Spleen (tissue), 13 donors: ENCODE data around the gene SIM2. TPM values are rescaled to one million over a fixed set of nuclear protein-coding genes. Genes with fewer than 3 reads are reported as not detected.
"Not testable (repeated sequence)": the region's sequence is repeated elsewhere in the genome, so short reads cannot be mapped to it uniquely, and the experiment has no call there.

ENCODE experiments used
- DNase-seq: peaks from one replicate; pipeline ENCODE4 v3.0.0-alpha.2; 2020
- H3K27ac ChIP-seq, 8 donors: fragments of 200-600 bp; sonication (generic) in 7 of 8; 1 replicate in 4 of 8; 2 replicates in 4 of 8; pipeline versions ENCODE4 v1.5.0 to v1.8.0; 2016 to 2021; ENCODE audit warnings: inconsistent platforms in 4 of 8, mild to moderate bottlenecking in 4 of 8, moderate library complexity in 1 of 8
- H3K27me3 ChIP-seq, 7 donors: fragments of 200-600 bp; sonication (generic) in 6 of 7; replicated peaks in 1 of 7; 1 replicate in 4 of 7; 2 replicates in 3 of 7; pipeline versions ENCODE4 v1.5.0 to v1.8.0; 2016 to 2021; ENCODE audit warnings: inconsistent platforms in 3 of 7, mild to moderate bottlenecking in 1 of 7
- H3K36me3 ChIP-seq, 6 donors: fragments of 200-600 bp; sonication (generic) in 5 of 6; 1 replicate in 4 of 6; 2 replicates in 2 of 6; pipeline versions ENCODE4 v1.5.0 to v1.8.0; 2016 to 2021; ENCODE audit warnings: inconsistent platforms in 2 of 6
- H3K4me1 ChIP-seq, 6 donors: fragments of 200-600 bp; sonication (generic) in 5 of 6; 1 replicate in 3 of 6; 2 replicates in 3 of 6; pipeline versions ENCODE4 v1.5.0 to v1.8.0; 2016 to 2021; ENCODE audit warnings: inconsistent platforms in 3 of 6
- H3K4me3 ChIP-seq, 8 donors: fragments of 200-600 bp; sonication (generic) in 7 of 8; 1 replicate in 4 of 8; 2 replicates in 4 of 8; pipeline versions ENCODE4 v1.5.0 to v1.8.0; 2016 to 2021; ENCODE audit warnings: inconsistent platforms in 4 of 8, mild to moderate bottlenecking in 4 of 8, moderate library complexity in 2 of 8
- H3K9me3 ChIP-seq, 8 donors: fragments of 200-600 bp; sonication (generic) in 7 of 8; 1 replicate in 4 of 8; 2 replicates in 4 of 8; pipeline versions ENCODE4 v1.5.0 to v1.8.0; 2016 to 2021; ENCODE audit warnings: inconsistent platforms in 4 of 8
- CTCF ChIP-seq, 11 experiments: fragments of 200-600 bp in 7 of 11; fragments of 450-650 bp in 4 of 11; sonication (generic) in 4 of 11; IDR thresholded peaks in 8 of 11; conservative IDR thresholded peaks in 3 of 11; 1 replicate in 7 of 11; 2 replicates in 4 of 11; pipeline versions ENCODE4 v1.4.0 to v1.8.0; 2016 to 2021; ENCODE audit warnings: antibody characterized with exemption in 11 of 11, inconsistent platforms in 4 of 11, mild to moderate bottlenecking in 1 of 11
- POLR2A ChIP-seq, 3 donors: fragments of 450-650 bp; IDR thresholded peaks; one replicate each; pipeline ENCODE4 v1.5.1; 2017; ENCODE audit warnings: antibody characterized with exemption in 3 of 3, mild to moderate bottlenecking in 1 of 3
- POLR2AphosphoS5 ChIP-seq, 3 donors: sonication (generic); formaldehyde crosslinking; IDR thresholded peaks; one replicate each; pipeline ENCODE4 v1.5.1; 2017; ENCODE audit warnings: antibody characterized with exemption in 3 of 3
- WGBS, 5 donors: extraction: QIAGEN DNeasy Blood & Tissue Kit in 3 of 5; methylation state at CpG; one replicate each; pipeline versions ENCODE4 v1.1.5 to v1.1.7; 2013 to 2018; 5-methylcytosine and 5-hydroxymethylcytosine counted together
- intact Hi-C: fragments of 100-400 bp; cut with DNase I; formaldehyde crosslinking; loops from one replicate; pipeline ENCODE4 v1.15.0; 2023; ENCODE audit warnings: low total_unique reads
- long read RNA-seq, 2 donors: transcript quantifications; one replicate each; lab custom pipeline, GENCODE V29; 2026
- polyA plus RNA-seq, 3 donors: library from polyadenylated mRNA; stranded (reverse); fragments of 200-250 nt; gene quantifications; one replicate each; pipeline ENCODE4 v1.2.1, GENCODE V29; 2013
- total RNA-seq, 7 donors: library from RNA; depleted of rRNA in 3 of 7; stranded (reverse); fragments of >200 nt in 3 of 7; fragmentation: NEBNext Ultra II Directional in 4 of 7; extraction: Animal tissue kit (Norgen Biotek cat#: 25700) in 4 of 7; gene quantifications; one replicate each; pipeline versions ENCODE4 v1.1.0 to v1.2.1, GENCODE V29; 2016 to 2021
- donor health status: healthy with polysubstance abuse.
- donor health status: DM: no; HTN: no; CAD: no; lungs with moderate emphysema.
- donor health status: DM: no; HTN: no; CAD: no.
- donor health status: Bipolar disorder and iron deficiency.
- donor health status: healthy.
- donor health status: DM: no; HTN: no; CAD: no.
- donor health status: DM: yes; HTN: yes; CAD: no.

Gene SIM2
- total RNA-seq (not detected), polyA plus RNA-seq (not detected)
- long read RNA-seq, donor 1 = 0 reads
- long read RNA-seq, donor 2 = 0 reads

GRCh38 chr21:36698981-36699545 is at the start of gene SIM2:
Gene SIM2, plus strand, starts transcription at chr21:36699115. Its CDS starts 632 bp downstream, at chr21:36699747.
- Histone ChIP-seq H3K4me1 (peaks cover 22 to 68% (median 50%) of the 10 kb centered on the region in 6 donors), H3K9me3 (no peaks in the 10 kb centered on the region), H3K27ac (no peak within 1 kb of the TSS), H3K4me3 (peak within 1 kb of the TSS; percentile 12 to 63 (median 32)), H3K27me3 (peaks cover 42 to 100% (median 100%) of the 10 kb centered on the region in 7 donors), H3K36me3 (no peaks in the 10 kb centered on the region)
- TF ChIP-seq POLR2AphosphoS5 (IDR thresholded peaks at IDR 0.05) (peak in 1 of 3 donors; percentile 2), CTCF (IDR thresholded peaks at IDR 0.05 in 8 of 11, conservative IDR thresholded peaks at IDR 0.05 in 3 of 11) (no peak), POLR2A (IDR thresholded peaks at IDR 0.05) (no peak)
- 1 to 3% (median 2%) methylated on average over 17 to 69 of the region's 70 CpGs for WGBS, 5 donors
- no peak for DNase-seq
- intact Hi-C loops = no loop called here

GRCh38 chr21:36654324-36654723 is 44.6 kb upstream of the SIM2 start:
- Histone ChIP-seq H3K4me1 (no peaks in the 10 kb centered on the region), H3K36me3 (no peaks in the 10 kb centered on the region), H3K9me3 (no peaks in the 10 kb centered on the region), H3K27me3 (peaks cover 0 to 24% (median 0%) of the 10 kb centered on the region in 7 donors), H3K27ac (no peak overlapping the region), H3K4me3 (no peak overlapping the region)
- no peak for DNase-seq
- 86 to 92% (median 90%) methylated on average over 17 of the region's 17 CpGs for WGBS, 5 donors
- no peak for TF ChIP-seq CTCF (IDR thresholded peaks at IDR 0.05 in 8 of 11, conservative IDR thresholded peaks at IDR 0.05 in 3 of 11)
- TF ChIP-seq POLR2AphosphoS5 (IDR thresholded peaks at IDR 0.05) = no peak
- no peak for TF ChIP-seq POLR2A (IDR thresholded peaks at IDR 0.05)
- intact Hi-C loops = no loop called here

GRCh38 chr21:36654796-36655325 is 44.1 kb upstream of the SIM2 start:
- TF ChIP-seq POLR2AphosphoS5 (IDR thresholded peaks at IDR 0.05) (no peak), CTCF (IDR thresholded peaks at IDR 0.05 in 8 of 11, conservative IDR thresholded peaks at IDR 0.05 in 3 of 11) (no peak), POLR2A (IDR thresholded peaks at IDR 0.05) (no peak)
- Histone ChIP-seq H3K27me3 (peaks cover 0 to 30% (median 0%) of the 10 kb centered on the region in 7 donors), H3K4me3 (no peak overlapping the region), H3K27ac (no peak overlapping the region), H3K4me1 (no peaks in the 10 kb centered on the region), H3K9me3 (no peaks in the 10 kb centered on the region), H3K36me3 (no peaks in the 10 kb centered on the region)
- DNase-seq = no peak
- intact Hi-C loops = no loop called here
- WGBS, 5 donors = 75 to 86% (median 80%) methylated on average over 10 of the region's 10 CpGs

- no peak overlapping the region for H3K4me3 ChIP-seq
- TF ChIP-seq POLR2AphosphoS5 (IDR thresholded peaks at IDR 0.05) = no peak
- TF ChIP-seq POLR2A (IDR thresholded peaks at IDR 0.05) = no peak
- no peak for TF ChIP-seq CTCF (IDR thresholded peaks at IDR 0.05 in 8 of 11, conservative IDR thresholded peaks at IDR 0.05 in 3 of 11)
- no peak for DNase-seq
- intact Hi-C loops = no loop called here
- no peaks in the 10 kb centered on the region for H3K4me1 ChIP-seq
- no peaks in the 10 kb centered on the region for H3K9me3 ChIP-seq
- 61 to 68% (median 62%) methylated on average over 6 of the region's 6 CpGs for WGBS, 5 donors
- H3K36me3 ChIP-seq = no peaks in the 10 kb centered on the region
- no peak overlapping the region for H3K27ac ChIP-seq
- peaks cover 0 to 40% (median 0%) of the 10 kb centered on the region in 7 donors for H3K27me3 ChIP-seq
Observed at GRCh38 chr21:36656138-36656537, 42.8 kb upstream of the SIM2 start.

GRCh38 chr21:36657290-36657689 is 41.6 kb upstream of the SIM2 start:
- H3K4me3 ChIP-seq, H3K4me1 ChIP-seq, intact Hi-C loops, H3K36me3 ChIP-seq, H3K27ac ChIP-seq, H3K9me3 ChIP-seq, DNase-seq: not testable (repeated sequence)
- 46 to 71% (median 57%) methylated on average over 1 of the region's 1 CpG for WGBS, 5 donors
- H3K27me3 ChIP-seq = peaks cover 0 to 52% (median 0%) of the 10 kb centered on the region in 7 donors
